DOHH2 (cell line): ENCODE measurements around the gene THRSP.
"Not testable (repeated sequence)": the region's sequence is repeated elsewhere in the genome, so short reads cannot be mapped to it uniquely, and the experiment has no call there.

Source experiments
- H3F3A ChIP-seq: fragments of 200-600 bp; sonication (generic), shearing (Covaris generic); 2 replicates; pipeline ENCODE4 v1.6.0; 2016; ENCODE audit warnings: antibody characterized with exemption, mild to moderate bottlenecking; ENCODE audit not compliant: control insufficient read depth, insufficient read depth
- H3K27ac ChIP-seq: fragments of 200-600 bp; sonication (generic); 2 replicates; pipeline ENCODE4 v1.5.1; 2014; ENCODE audit warnings: low read depth, mild to moderate bottlenecking, low read length, moderate library complexity
- H3K27me3 ChIP-seq: fragments of 200-600 bp; sonication (generic); 2 replicates; pipeline ENCODE4 v1.6.1; 2014; ENCODE audit warnings: mild to moderate bottlenecking, low read length, mixed read lengths; ENCODE audit not compliant: control insufficient read depth
- H3K36me3 ChIP-seq: fragments of 200-600 bp; sonication (generic); 2 replicates; pipeline ENCODE4 v1.6.1; 2014; ENCODE audit warnings: mild to moderate bottlenecking, low read length, moderate library complexity, mixed read lengths; ENCODE audit not compliant: control insufficient read depth
- H3K4me1 ChIP-seq: fragments of 200-600 bp; sonication (generic); 2 replicates; pipeline ENCODE4 v1.6.1; 2014; ENCODE audit warnings: mild to moderate bottlenecking, low read length, mixed read lengths; ENCODE audit not compliant: control insufficient read depth
- H3K4me2 ChIP-seq: fragments of 200-600 bp; sonication (generic); 2 replicates; pipeline ENCODE4 v1.6.0; 2014; ENCODE audit warnings: mild to moderate bottlenecking, low read length, moderate library complexity
- H3K4me3 ChIP-seq: fragments of 200-600 bp; sonication (generic); 2 replicates; pipeline ENCODE4 v1.5.1; 2014; ENCODE audit warnings: mild to moderate bottlenecking, low read length, mixed read lengths
- H3K79me2 ChIP-seq: fragments of 200-600 bp; sonication (generic); 2 replicates; pipeline ENCODE4 v1.6.1; 2014; ENCODE audit warnings: mild to moderate bottlenecking, low read length, mixed read lengths; ENCODE audit not compliant: control insufficient read depth
- H3K9me2 ChIP-seq: fragments of 200-600 bp; sonication (generic); replicated peaks from 2 replicates; pipeline ENCODE4 v1.6.1; 2014; ENCODE audit warnings: mild to moderate bottlenecking, low read length, mixed read lengths; ENCODE audit not compliant: control insufficient read depth
- H3K9me3 ChIP-seq: fragments of 200-600 bp; sonication (generic); 2 replicates; pipeline ENCODE4 v1.6.1; 2014; ENCODE audit warnings: antibody characterized with exemption, low read length, mixed read lengths; ENCODE audit not compliant: control insufficient read depth, insufficient read depth
- H4K20me1 ChIP-seq: fragments of 200-600 bp; sonication (generic); 2 replicates; pipeline ENCODE4 v1.6.0; 2014; ENCODE audit warnings: low read depth, mild to moderate bottlenecking, antibody characterized with exemption, low read length, moderate library complexity; ENCODE audit not compliant: control insufficient read depth, insufficient read depth
- CTCF ChIP-seq: fragments of 200-600 bp; sonication (generic); IDR thresholded peaks from one replicate; pipeline ENCODE4 v1.5.1; 2014; ENCODE audit warnings: antibody characterized with exemption, mild to moderate bottlenecking, low read depth, low read length; ENCODE audit not compliant: poor library complexity, severe bottlenecking
- EZH2phosphoT487 ChIP-seq: fragments of 200-600 bp; sonication (generic); IDR thresholded peaks from 2 replicates; pipeline ENCODE4 v1.6.1; 2017; ENCODE audit warnings: borderline replicate concordance, mild to moderate bottlenecking, antibody characterized with exemption, low read length, moderate library complexity, mixed read lengths

Gene THRSP

DNA sequence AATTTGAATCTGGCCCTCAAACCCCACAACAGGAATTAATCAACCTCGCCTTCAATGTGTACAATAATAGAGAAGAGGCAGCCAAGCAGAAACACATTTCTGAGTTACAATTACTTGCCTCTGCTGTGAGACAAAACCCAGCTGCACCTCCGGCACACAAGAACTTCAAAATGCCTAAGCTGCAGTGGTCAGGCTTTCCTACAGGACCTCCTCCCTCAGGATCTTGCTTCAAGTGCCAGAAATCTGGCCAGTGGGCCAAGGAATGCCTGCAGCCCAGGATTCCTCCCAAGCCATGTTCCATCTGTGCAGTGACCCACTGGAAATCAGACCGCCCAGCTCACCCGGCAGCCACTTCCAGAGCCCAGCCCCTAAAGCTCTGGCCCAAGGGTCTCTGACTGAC lies 19.4 kb downstream of the THRSP start:
- Histone ChIP-seq H3K9me3 (0 out of 2 replicates have a peak, but pooled peaks cover 2% of the 10 kb centered on the region), H3K4me2 (peak overlapping the region; percentile 17), H3K27ac (no peak overlapping the region), H3K4me1 (peaks cover 28% of the 10 kb centered on the region), H3K27me3 (no peaks in the 10 kb centered on the region), H3K79me2 (peaks cover 20% of the 10 kb centered on the region), H3F3A (no peaks in the 10 kb centered on the region), H3K4me3 (no peak overlapping the region), H4K20me1 (no peaks in the 10 kb centered on the region), H3K36me3 (peaks cover 4% of the 10 kb centered on the region), H3K9me2 (no peaks in the 10 kb centered on the region)
- TF ChIP-seq EZH2phosphoT487: no peak
- TF ChIP-seq CTCF: no peak

- H3K4me2 ChIP-seq, H3K9me2 ChIP-seq, H3K27ac ChIP-seq, H3K36me3 ChIP-seq, H3F3A ChIP-seq, H4K20me1 ChIP-seq, H3K9me3 ChIP-seq, H3K4me3 ChIP-seq, H3K27me3 ChIP-seq, H3K79me2 ChIP-seq: not testable (repeated sequence)
- peaks cover 17% of the 10 kb centered on the region for H3K4me1 ChIP-seq
Observed at GRCh38 chr11:78084506-78084905, 20.8 kb downstream of the THRSP start.

GRCh38 chr11:78085972-78086371 lies 22.3 kb downstream of the THRSP start:
- H4K20me1 ChIP-seq: no peaks in the 10 kb centered on the region
- no peak for TF ChIP-seq EZH2phosphoT487
- TF ChIP-seq CTCF: no peak

DNA sequence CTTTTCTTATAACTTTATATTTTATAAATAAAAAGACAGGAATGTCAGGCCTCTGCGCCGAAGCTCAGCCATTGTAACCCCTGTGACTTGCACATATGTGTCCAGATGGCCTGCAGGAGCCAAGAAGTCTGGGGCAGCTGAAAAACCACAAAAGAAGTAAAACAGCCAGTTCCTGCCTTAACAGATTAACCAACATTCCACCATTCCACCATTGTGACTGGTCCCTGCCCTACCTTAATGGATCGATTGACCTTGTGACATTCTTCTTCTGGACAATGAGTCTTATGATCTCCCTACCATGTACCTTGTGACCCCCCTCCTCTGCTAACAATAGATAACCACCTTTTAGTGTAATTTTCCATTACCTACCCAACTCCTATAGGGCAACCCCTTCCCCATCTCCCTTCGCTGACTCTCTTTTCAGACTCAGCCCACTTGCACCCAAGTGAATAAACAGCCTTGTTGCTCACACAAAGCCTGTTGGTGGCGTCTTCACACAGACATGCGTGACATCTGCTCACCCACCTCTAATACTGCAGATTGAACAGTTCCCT lies 22.9 kb downstream of the THRSP start:
- not testable (repeated sequence) for H3F3A ChIP-seq, H3K27me3 ChIP-seq, H3K79me2 ChIP-seq, H4K20me1 ChIP-seq, H3K4me3 ChIP-seq, H3K36me3 ChIP-seq, H3K9me2 ChIP-seq, H3K4me2 ChIP-seq, H3K9me3 ChIP-seq, H3K27ac ChIP-seq
- H3K4me1 ChIP-seq: peaks cover 11% of the 10 kb centered on the region

More at GRCh38 chr11:78085972-78086371, 22.3 kb downstream of the THRSP start:
- H3K9me3 ChIP-seq: 0 out of 2 replicates have a peak, but pooled peaks cover 2% of the 10 kb centered on the region
- no peak overlapping the region for H3K27ac ChIP-seq
- no peak overlapping the region for H3K4me2 ChIP-seq
- H3K4me1 ChIP-seq: peaks cover 11% of the 10 kb centered on the region
- H3F3A ChIP-seq: no peaks in the 10 kb centered on the region
- H3K4me3 ChIP-seq: no peak overlapping the region
- no peaks in the 10 kb centered on the region for H3K36me3 ChIP-seq
- no peaks in the 10 kb centered on the region for H3K79me2 ChIP-seq
- no peaks in the 10 kb centered on the region for H3K27me3 ChIP-seq
- no peaks in the 10 kb centered on the region for H3K9me2 ChIP-seq
